Epithelial cell of prostate (primary cell): ENCODE data around the gene KRT9.

Source experiments
- DNase-seq: peaks from one replicate; pipeline ENCODE4 v3.0.0-alpha.2; 2011; ENCODE audit warnings: low read depth, low spot score
- H3K27ac ChIP-seq: fragments of 450-650 bp; 2 replicates; pipeline ENCODE4 v1.5.1; 2017; ENCODE audit warnings: mild to moderate bottlenecking

Gene KRT9

DNA sequence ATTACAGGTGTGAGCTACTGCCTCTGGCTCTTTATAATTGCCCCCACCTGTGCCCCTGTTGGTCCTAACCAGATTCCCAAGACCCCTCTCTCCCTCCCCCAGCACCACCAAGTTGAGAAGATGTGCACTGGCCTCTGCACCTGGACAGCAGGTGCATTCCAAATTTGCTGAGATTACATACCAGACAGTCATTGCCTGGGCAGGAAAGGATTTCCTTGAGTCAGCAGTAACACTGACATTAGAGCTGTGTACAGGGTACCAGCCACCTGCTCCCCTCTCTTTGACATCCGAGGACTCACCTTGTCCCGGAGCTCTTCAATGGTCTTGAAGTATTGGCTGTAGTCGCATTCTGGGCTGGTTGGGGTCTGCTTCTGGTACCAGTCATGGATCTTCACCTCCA lies 53.8 kb downstream of the KRT9 start:
- no peak for DNase-seq
- H3K27ac ChIP-seq: peak overlapping the region; percentile 98

DNA sequence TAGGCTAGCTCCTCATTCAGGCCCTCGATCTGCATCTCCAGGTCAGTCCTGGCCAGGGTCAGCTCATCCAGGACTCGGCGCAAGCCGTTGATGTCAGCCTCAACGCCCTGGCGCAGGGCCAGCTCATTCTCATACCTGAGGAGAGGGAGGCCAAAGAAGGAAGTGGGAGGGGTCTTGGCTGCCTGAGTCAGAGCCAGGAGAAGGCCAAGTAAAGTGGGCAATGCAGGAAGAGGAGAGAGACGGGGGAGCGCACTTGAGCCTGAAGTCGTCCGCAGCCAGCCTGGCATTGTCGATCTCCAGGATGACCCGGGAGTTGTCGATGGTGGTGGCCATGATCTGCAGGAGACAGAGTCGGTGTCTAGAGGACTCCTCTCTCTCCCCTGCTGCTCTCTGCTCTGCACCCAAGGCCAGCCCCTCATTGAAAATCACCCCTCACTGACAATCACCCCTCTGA lies 55.0 kb downstream of the KRT9 start:
- DNase-seq: no peak
- peak overlapping the region; percentile 98 for H3K27ac ChIP-seq

DNA sequence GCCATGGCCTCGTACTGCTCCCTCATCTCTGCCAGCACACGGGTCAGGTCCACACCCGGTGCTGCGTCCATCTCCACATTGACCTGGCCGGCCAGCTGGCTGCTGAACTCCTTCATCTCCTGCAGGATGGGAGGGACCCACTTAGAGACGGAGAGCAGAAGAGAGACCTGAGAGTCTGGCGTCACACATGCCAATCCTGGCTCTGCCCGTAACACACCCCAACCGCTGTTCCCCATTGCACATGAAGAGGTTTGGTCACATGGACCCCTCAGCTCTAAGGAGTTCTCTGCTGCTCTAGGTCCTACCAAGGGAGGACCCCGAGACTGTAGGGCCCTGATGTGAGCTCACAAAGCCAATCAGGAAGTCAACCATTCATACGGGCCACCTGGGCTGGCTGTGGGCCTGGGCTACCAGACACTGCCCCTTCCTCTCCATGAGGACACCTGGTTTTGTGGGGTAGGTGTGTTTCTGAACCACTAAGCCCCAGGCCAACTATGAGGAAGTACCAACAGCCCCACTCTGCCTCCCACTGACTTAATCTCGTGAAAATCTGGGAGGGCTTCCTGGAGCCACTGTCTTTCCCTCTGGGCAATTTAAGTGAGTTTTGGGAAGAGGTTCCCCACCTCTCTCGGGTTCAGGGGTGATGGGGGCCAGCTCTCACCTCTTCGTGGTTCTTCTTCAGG lies 55.6 kb downstream of the KRT9 start:
- peak overlapping the region; percentile 98 for H3K27ac ChIP-seq
- no peak for DNase-seq
